ENCODE data around the gene B3GAT2. TPM values are rescaled to one million over a fixed set of nuclear protein-coding genes. Genes with fewer than 3 reads are reported as not detected.

Gene B3GAT2
- total and polyA plus RNA-seq, 12 donors, result 0.05 to 0.10 TPM; not detected in 10

DNA sequence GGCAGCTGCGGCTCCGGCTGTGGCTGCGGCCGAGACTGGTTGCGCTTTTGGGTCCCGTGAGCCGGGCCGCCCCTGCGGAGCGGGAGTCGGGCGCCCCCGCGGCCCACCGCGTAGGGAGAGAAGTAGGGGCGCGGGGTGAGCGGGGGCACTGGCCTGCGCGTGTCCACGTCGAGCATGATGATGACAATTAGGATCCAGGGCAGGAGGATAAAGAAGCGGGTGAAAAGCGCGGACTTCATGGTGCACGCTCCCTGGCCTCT lies 739 bp downstream of the B3GAT2 start:
- ATAC-seq (peak in 2 of 8 donors; percentile 18 to 51), DNase-seq (no peak)
- H3K27me3 ChIP-seq, result peaks cover 8 to 88% (median 43%) of the 10 kb centered on the region in 7 donors
- no peaks in the 10 kb centered on the region for H3K36me3 ChIP-seq
- no peaks in the 10 kb centered on the region for H3K9me3 ChIP-seq
- intact Hi-C loops (cut with DNase I), result loop anchor here in 6 of 10 donors (2.0 to 10.0 kb wide), 6 partner anchors 71 to 411 kb away; no protein-coding TSS in a partner anchor
- no peak overlapping the region for H3K27ac ChIP-seq
- peaks cover 6 to 24% (median 15%) of the 10 kb centered on the region in 9 donors for H3K4me1 ChIP-seq
- WGBS, 2 donors, result 0 to 1% methylated on average over 27 of the region's 27 CpGs
- TF ChIP-seq, protein P1, sequence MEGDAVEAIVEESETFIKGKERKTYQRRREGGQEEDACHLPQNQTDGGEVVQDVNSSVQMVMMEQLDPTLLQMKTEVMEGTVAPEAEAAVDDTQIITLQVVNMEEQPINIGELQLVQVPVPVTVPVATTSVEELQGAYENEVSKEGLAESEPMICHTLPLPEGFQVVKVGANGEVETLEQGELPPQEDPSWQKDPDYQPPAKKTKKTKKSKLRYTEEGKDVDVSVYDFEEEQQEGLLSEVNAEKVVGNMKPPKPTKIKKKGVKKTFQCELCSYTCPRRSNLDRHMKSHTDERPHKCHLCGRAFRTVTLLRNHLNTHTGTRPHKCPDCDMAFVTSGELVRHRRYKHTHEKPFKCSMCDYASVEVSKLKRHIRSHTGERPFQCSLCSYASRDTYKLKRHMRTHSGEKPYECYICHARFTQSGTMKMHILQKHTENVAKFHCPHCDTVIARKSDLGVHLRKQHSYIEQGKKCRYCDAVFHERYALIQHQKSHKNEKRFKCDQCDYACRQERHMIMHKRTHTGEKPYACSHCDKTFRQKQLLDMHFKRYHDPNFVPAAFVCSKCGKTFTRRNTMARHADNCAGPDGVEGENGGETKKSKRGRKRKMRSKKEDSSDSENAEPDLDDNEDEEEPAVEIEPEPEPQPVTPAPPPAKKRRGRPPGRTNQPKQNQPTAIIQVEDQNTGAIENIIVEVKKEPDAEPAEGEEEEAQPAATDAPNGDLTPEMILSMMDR (IDR thresholded peaks at IDR 0.05), result peak in 2 of 9 donors; percentile 11 to 22
- peak overlapping the region; percentile 49 to 66 (median 60) for H3K4me3 ChIP-seq

DNA sequence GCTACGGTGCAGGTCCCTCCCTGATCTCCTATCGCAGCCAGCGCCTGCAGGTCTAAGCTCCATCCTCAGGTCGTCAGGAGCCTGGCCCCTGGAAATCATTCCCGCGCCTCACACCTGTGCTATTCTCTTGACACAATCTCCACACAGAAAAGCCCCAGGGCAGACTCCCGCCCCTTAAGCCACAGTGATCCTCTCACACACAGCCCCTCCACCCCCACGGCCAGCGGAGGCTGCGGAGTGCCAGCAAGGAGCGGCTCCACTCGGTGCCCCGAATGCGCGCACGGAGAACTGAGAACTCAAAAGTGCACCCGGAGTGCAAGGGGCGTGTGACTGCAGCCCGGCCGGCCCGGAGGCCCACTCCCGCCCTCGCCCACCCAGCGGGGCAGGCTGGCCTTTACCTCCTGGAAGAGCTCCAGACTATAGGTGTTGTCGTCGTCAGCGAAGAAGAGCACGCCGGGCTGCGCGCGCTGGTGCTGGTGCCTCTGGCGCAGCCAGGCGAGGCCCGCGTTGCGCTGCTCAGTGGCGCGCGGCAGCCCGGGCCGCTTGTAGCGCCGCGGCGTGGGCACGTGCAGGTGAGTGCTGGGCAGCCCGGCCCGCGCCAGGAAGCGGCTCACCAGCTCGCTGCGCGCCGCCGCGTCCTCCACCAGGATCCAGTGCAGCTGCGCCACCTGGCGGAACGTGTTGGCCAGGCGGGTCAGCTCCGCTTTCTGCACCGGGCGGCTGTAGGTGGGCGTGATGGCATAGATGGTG lies 1.2 kb downstream of the B3GAT2 start:
- peak overlapping the region; percentile 49 to 66 (median 60) for H3K4me3 ChIP-seq
- WGBS, 2 donors, result 1% methylated on average over 65 of the region's 65 CpGs
- H3K4me1 ChIP-seq, result peaks cover 6 to 24% (median 15%) of the 10 kb centered on the region in 9 donors
- no peak overlapping the region for H3K27ac ChIP-seq
- DNase-seq, result peak; percentile 77 to 87
- intact Hi-C loops (cut with DNase I), result loop anchor here in 6 of 10 donors (2.0 to 10.0 kb wide), 6 partner anchors 71 to 411 kb away; no protein-coding TSS in a partner anchor
- no peaks in the 10 kb centered on the region for H3K9me3 ChIP-seq
- H3K36me3 ChIP-seq, result no peaks in the 10 kb centered on the region
- TF ChIP-seq, protein P1 (IDR thresholded peaks at IDR 0.05), result peak; percentile 70 to 93 (median 86)
- ATAC-seq, result peak; percentile 88 to 97 (median 94)
- H3K27me3 ChIP-seq, result peaks cover 8 to 87% (median 43%) of the 10 kb centered on the region in 7 donors

DNA sequence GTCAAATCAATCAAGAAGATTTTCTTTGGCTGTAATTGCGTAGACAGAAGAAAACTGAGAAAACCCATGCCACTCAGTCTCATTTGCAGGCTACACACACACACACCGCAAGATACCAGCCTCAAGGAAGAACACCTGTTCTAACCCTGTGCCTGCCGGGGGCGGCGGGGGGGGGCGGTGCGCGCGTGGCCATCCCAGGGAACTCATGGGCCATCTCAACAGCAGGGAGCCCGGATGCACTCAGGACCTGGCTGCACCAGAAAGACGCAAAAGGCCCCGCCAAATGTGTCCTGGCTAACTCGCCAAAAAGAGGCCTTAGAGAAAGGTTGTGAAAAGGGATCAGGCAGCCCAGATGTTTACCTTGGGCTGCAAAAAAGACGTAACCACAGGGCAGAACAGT lies 2.1 kb downstream of the B3GAT2 start:
- ATAC-seq, result no peak
- Histone ChIP-seq H3K9me3 (no peaks in the 10 kb centered on the region), H3K4me1 (peaks cover 6 to 24% (median 15%) of the 10 kb centered on the region in 9 donors), H3K27ac (no peak overlapping the region), H3K36me3 (no peaks in the 10 kb centered on the region), H3K27me3 (peaks cover 8 to 78% (median 40%) of the 10 kb centered on the region in 7 donors), H3K4me3 (no peak overlapping the region)
- DNase-seq, result no peak
- TF ChIP-seq, protein P1 (IDR thresholded peaks at IDR 0.05), result no peak
- intact Hi-C loops (cut with DNase I), result loop anchor here in 5 of 10 donors (5.0 to 10.0 kb wide), 6 partner anchors 70 to 410 kb away; no protein-coding TSS in a partner anchor
- 27 to 32% methylated on average over 14 of the region's 14 CpGs for WGBS, 2 donors

DNA sequence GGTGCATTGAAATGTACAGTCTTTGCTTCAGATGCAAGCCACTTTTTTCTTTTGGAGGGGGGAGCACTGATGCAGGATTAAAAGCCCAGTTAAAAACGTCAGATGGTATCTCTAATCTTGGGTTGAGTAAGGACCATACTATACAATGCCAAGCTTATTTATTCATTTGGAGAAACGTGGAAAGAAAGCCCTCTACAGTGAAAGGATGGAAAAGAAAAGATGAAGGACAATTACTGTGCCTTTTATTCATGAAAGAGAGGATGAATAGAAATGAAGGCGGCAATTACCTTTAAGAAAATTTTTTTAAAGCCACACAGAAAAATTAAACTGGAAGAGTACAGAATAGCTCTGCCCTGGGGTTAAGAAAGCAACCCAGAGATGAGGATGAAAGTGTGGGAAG lies 2.7 kb downstream of the B3GAT2 start:
- TF ChIP-seq, protein P1 (IDR thresholded peaks at IDR 0.05), result no peak
- Histone ChIP-seq H3K4me1 (peaks cover 6 to 24% (median 15%) of the 10 kb centered on the region in 9 donors), H3K36me3 (no peaks in the 10 kb centered on the region), H3K9me3 (no peaks in the 10 kb centered on the region), H3K4me3 (no peak overlapping the region), H3K27ac (no peak overlapping the region), H3K27me3 (peaks cover 8 to 72% (median 40%) of the 10 kb centered on the region in 7 donors)
- 43 to 53% methylated on average over 3 of the region's 3 CpGs for WGBS, 2 donors
- ATAC-seq, result no peak
- DNase-seq, result no peak
- intact Hi-C loops (cut with DNase I), result loop anchor here in 4 of 10 donors (5.0 to 10.0 kb wide), 5 partner anchors 69 to 409 kb away; no protein-coding TSS in a partner anchor

All from heart right ventricle (tissue), 16 donors.